Measurements from ENCODE around the gene H6PD. TPM values are rescaled to one million over a fixed set of nuclear protein-coding genes. Genes with fewer than 3 reads are reported as not detected.
"Not testable (repeated sequence)": the region's sequence is repeated elsewhere in the genome, so short reads cannot be mapped to it uniquely, and the experiment has no call there.

Gene H6PD
- total RNA-seq, 2 donors from 2014 or later: 33.3 to 40.6 TPM

DNA sequence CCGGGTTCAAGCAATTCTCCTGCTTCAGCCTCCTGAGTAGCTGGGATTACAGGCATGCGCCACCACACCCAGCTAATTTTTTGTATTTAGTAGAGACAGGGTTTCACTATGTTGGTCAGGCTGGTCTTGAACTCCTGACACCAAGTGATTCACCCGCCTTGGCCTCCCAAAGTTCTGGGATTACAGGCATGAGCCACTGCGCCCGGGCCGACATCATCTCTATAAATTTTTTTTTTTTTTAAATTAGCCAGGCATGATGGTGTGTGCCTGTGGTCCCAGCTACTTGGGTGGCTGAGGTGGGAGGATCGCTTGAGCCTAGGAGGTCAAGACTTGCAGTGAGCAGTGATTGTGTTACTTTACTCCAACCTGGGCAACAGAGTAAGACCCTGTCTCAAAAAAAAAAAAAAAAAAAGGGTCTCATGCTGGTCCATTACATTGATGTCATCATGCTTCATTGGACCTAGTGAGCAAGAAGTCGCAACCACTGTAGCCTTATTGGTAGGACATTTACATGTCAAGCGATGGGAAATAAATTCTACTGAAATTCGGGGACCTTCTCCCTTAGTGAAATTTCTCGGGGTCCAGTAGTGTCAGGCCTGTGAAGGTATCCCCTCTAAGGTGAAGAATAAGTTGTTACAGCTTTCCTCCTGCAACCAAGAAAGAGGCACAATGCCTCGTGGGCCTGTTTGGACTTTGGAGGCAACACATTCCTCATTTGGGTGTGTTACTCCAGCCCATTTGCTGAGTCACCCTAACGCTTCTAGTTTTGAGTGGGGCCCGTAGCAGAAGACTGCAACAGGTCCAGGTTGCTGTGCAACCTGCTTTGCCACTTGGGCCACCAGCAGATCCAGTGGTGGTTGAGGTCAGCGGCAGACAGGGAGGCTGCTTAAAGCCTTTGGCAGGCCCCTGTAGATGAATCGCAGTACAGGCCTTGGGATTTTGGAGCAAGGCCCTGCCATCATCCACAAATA, 65.3 kb downstream of the H6PD start:
- not testable (repeated sequence) for DNase-seq
- intact Hi-C loops (cut with DNase I): loop anchor here (10.0 kb wide), 2 partner anchors 75 to 85 kb away; no protein-coding TSS in a partner anchor
- ATAC-seq: peak in 1 of 2 donors; percentile 28

- no peak for ATAC-seq
- intact Hi-C loops (cut with DNase I): no loop called here
- DNase-seq: no peak
These were observed 66.0 kb downstream of the H6PD start for GRCh38 chr1:9300573-9300972.

GRCh38 chr1:9302745-9303524, 68.4 kb downstream of the H6PD start:
- ATAC-seq (peak; percentile 40 to 62), DNase-seq (no peak)
- intact Hi-C loops (cut with DNase I): no loop called here

DNA sequence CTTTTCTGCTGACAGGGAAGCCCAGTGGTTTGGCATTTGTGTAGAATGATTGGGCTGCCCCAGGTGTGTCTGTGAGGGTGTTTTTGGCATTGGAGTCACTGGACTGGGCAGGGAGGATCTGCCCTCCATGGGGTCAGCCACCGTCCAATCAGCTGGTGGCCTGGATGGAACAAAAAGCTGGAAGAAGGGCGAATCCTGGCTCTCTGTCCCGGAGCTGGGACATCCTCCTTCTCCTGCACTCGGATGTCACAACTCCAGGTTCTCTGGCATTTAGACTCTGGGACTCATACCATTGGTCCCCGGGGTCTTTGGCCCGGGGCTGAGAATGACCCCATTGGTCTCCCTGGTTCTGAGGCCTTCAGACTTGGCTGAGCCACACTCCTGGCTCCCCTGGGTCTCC, 69.3 kb downstream of the H6PD start:
- DNase-seq (no peak), ATAC-seq (no peak)
- intact Hi-C loops (cut with DNase I): no loop called here

- DNase-seq: no peak
- intact Hi-C loops (cut with DNase I): no loop called here
These were observed 70.6 kb downstream of the H6PD start for GRCh38 chr1:9305216-9305615.

GRCh38 chr1:9306006-9306405, 71.4 kb downstream of the H6PD start:
- intact Hi-C loops (cut with DNase I): no loop called here
- DNase-seq (no peak), ATAC-seq (no peak)

More at GRCh38 chr1:9305216-9305615, 70.6 kb downstream of the H6PD start:
- no peak for ATAC-seq

DNA sequence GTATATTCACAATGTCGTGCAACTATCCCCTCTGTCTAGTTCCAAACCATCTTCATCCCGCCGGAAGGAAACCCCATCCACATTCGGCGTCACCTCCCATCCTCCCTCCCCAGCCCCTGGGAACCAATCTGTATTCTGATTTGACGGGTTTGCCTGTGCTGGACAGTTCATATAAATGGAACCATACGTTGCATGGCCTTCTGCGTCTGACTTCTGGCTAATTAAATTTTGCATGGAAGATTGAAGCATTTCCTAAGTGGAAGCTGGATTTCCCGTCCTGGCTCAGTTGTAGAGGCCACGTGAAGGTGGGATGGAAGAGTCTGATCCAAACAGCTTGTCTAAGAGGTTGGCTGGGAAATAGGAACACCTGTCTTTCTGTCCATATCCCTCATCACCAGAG, 72.7 kb downstream of the H6PD start:
- intact Hi-C loops (cut with DNase I): no loop called here
- no peak for ATAC-seq
- DNase-seq: no peak

DNA sequence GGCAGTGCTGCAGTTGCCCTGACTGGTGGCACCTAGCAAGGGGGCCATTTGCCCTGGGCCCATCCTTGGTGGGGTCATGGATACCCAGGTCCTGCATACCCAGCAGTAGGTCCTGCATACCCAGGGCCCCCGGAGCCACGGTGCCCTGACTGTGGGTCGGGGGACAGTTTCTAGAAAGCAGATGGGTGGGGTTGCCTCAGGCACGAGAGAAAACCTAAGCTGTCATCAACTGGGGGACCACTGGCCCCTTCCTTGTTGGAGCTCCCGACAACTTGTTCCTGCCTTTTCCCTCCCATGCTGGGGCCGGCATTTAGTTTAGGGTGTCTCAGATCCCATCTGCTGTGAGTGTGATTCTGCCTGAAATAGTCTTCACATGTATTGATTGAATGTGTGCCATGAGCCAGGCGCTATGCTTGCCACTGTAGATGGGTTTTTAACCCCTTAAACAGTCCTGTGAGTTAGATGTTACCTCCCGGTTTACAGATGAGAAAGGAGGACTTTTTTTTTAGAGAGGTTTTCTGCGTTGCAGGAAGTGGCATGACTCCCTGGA, 73.7 kb downstream of the H6PD start:
- ATAC-seq (no peak), DNase-seq (no peak)
- intact Hi-C loops (cut with DNase I): no loop called here

DNA sequence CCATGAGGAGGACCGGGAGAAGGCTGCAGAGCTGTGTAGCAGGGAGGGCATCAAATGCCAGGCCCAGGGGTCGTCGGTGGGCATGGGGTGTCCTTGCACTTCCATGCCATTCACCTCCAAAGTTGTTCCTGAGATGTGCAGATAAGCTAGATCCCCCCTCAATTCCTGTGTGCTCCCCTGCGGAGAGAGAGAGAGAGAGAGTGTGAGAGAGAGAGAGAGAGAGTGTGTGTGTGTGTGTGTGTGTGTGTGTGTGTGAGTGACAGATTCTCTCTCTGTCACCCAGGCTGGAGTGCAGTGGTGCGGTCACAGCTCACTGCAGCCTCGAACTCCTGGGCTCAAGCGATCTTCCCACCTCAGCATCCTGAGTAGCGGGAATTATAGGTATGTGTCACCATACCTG, 74.5 kb downstream of the H6PD start:
- intact Hi-C loops (cut with DNase I): no loop called here
- DNase-seq (no peak), ATAC-seq (no peak)

GRCh38 chr1:9309991-9310390, 75.4 kb downstream of the H6PD start:
- no peak for DNase-seq
- no peak for ATAC-seq
- intact Hi-C loops (cut with DNase I): no loop called here

DNA sequence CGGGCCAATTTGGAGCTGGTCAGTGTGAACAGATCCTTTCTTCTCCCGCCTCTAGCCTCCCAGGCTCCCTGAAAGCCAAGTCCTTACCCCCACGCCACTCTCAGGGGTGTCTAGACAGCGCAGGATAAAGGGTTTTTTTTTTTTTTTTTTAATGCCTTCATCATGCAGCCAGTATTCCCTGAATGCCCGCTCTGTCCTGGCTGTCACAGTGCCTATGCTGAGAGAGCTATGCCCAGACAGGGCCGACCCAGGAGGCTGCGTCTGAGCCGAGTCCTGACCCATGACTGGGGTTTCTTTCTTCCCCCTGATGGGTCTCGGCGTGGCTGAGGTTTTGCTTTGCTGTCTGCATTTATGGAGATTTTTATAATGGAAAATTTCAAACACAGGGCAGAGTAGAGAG, 76.5 kb downstream of the H6PD start:
- no peak for ATAC-seq
- intact Hi-C loops (cut with DNase I): no loop called here
- DNase-seq: no peak

DNA sequence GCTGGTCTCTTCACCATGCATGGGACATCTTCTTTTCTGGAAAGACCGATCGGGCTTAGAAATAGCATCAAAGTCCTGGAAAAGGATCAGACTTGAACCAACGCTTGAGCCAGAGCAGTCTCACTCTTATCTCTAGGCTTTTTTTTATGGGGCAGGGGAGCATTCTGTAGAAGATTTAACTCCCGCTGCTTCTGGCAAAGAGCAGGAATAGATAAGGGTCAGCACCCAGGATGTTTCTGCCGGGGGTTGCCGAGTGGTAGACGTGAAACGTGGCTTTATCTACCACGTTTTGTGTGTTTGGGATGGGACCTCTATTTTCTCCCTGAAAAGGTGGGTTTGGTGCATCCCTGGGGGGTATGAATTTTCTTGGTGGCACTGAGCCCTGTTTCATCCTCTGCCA, 76.9 kb downstream of the H6PD start:
- ATAC-seq (no peak), DNase-seq (no peak)
- intact Hi-C loops (cut with DNase I): no loop called here

GRCh38 chr1:9312168-9312720, 77.7 kb downstream of the H6PD start:
- ATAC-seq (no peak), DNase-seq (no peak)
- intact Hi-C loops (cut with DNase I): no loop called here

- ATAC-seq (no peak), DNase-seq (no peak)
- intact Hi-C loops (cut with DNase I): no loop called here
These were observed 79.0 kb downstream of the H6PD start for GRCh38 chr1:9313576-9313975.

DNA sequence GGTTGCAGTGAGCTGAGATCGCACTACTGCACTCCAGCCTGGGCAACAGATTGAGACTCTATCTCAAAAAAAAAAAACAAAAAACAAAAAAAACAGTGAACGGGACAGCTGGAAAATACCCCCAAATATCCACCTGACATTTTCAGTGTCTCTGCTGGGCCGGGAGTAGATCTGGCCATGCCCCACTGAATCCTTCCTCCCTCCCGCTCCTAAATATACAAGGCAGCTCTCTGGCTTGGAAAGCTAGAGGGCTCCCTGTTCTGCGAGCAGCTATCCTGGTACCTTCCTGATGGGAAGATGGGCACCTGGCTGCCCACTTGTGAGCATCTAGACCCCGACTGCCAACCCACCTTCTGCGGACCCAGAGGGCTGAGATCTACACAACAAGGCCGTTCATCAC, 79.5 kb downstream of the H6PD start:
- no peak for ATAC-seq
- no peak for DNase-seq
- intact Hi-C loops (cut with DNase I): no loop called here

GRCh38 chr1:9314711-9315379, 80.3 kb downstream of the H6PD start:
- intact Hi-C loops (cut with DNase I): no loop called here
- ATAC-seq: no peak

DNA sequence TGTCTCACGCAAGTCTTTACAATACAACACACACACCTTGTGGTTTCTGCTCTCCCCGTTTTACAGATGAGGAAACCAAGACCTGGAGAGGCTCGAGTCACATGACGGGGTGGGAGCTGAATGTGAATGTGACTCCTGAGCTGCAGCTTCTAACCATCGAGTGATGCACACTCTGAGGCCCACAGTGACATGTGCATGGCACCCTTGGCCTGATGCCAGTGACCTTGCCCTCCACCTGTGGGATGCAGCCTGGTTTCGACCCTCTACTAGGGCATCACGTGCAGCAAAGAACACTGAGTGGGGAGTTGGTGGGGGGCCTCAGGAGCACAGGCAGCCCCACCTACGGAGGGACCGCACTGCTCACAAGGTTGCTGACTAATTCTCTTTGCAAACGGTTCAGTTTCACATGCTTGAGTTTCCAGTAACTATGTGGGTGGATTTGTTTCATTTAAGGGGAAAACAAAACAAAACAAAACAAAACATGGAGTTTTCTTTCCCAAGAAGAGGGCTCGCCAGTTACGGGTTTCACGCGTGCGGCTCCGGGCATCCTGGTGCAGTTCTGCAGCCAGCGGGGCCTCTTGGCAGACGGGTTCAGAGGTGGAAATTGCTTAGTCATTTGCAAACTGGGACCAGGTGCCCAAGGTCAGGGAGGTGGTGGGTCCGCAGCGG, 81.0 kb downstream of the H6PD start:
- DNase-seq: no peak
- intact Hi-C loops (cut with DNase I): no loop called here
- ATAC-seq: no peak

More at GRCh38 chr1:9314711-9315379, 80.3 kb downstream of the H6PD start:
- no peak for DNase-seq

GRCh38 chr1:9316080-9316444, 81.5 kb downstream of the H6PD start:
- ATAC-seq (no peak), DNase-seq (no peak)
- intact Hi-C loops (cut with DNase I): no loop called here

DNA sequence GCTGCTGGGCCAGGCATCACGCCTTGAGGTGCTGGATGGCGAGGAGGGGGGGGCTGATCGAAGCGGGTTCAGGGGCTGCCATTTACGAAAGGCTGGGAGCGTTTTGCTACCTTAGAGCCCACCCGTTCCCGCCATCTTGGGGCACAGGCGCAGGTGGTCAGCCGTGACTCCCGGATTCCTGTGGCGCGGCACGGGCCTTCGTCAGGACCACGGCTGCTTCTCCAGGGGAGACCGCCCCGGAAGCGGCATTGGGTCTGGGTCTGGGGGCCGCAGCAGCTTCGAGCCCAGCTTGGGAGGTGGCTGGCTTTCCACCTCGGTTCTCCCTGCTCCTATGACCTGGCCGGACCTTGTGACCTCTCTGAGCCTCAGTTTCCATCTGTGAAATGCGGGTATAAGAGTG, 81.9 kb downstream of the H6PD start:
- DNase-seq (no peak), ATAC-seq (no peak)
- intact Hi-C loops (cut with DNase I): no loop called here
